NCI-H1092 treated with DMSO at 0.1 percent for 48 hours (cell line): ENCODE data around the gene FUBP3.
"Not testable (repeated sequence)": the region's sequence is repeated elsewhere in the genome, so short reads cannot be mapped to it uniquely, and the experiment has no call there.

ENCODE experiments used
- DNase-seq: peaks from one replicate; lab custom pipeline; 2025; lab: John Stamatoyannopoulos, UW

The FUBP3 gene

GRCh38 chr9:130556396-130557076 is 22.8 kb upstream of the FUBP3 start:
- no peak for DNase-seq

GRCh38 chr9:130557077-130557468 is 22.3 kb upstream of the FUBP3 start:
- DNase-seq, result no peak

- no peak for DNase-seq
Measured at GRCh38 chr9:130561056-130561455, 18.3 kb upstream of the FUBP3 start.

- DNase-seq, result not testable (repeated sequence)
Measured at GRCh38 chr9:130562525-130562924, 16.9 kb upstream of the FUBP3 start.

GRCh38 chr9:130563797-130564196 is 15.6 kb upstream of the FUBP3 start:
- no peak for DNase-seq

- no peak for DNase-seq
Measured at GRCh38 chr9:130565792-130566191, 13.6 kb upstream of the FUBP3 start.

GRCh38 chr9:130570208-130570607 is 9.2 kb upstream of the FUBP3 start:
- no peak for DNase-seq

- DNase-seq, result no peak
Measured at GRCh38 chr9:130575514-130575913, 3.9 kb upstream of the FUBP3 start.

GRCh38 chr9:130576176-130576575 is 3.2 kb upstream of the FUBP3 start:
- no peak for DNase-seq

GRCh38 chr9:130579738-130580463 is 524 bp downstream of the FUBP3 start:
- DNase-seq, result no peak

GRCh38 chr9:130581766-130582165 is 2.4 kb downstream of the FUBP3 start:
- DNase-seq, result no peak

GRCh38 chr9:130583271-130583670 is 3.9 kb downstream of the FUBP3 start:
- no peak for DNase-seq

- DNase-seq, result no peak
Measured at GRCh38 chr9:130587921-130588320, 8.5 kb downstream of the FUBP3 start.

- DNase-seq, result no peak
Measured at GRCh38 chr9:130588416-130588815, 9.0 kb downstream of the FUBP3 start.

- no peak for DNase-seq
Measured at GRCh38 chr9:130589754-130590153, 10.4 kb downstream of the FUBP3 start.

- DNase-seq, result no peak
Measured at GRCh38 chr9:130590305-130590704, 10.9 kb downstream of the FUBP3 start.

GRCh38 chr9:130593020-130593419 is 13.6 kb downstream of the FUBP3 start:
- no peak for DNase-seq

GRCh38 chr9:130597228-130597627 is 17.9 kb downstream of the FUBP3 start:
- DNase-seq, result no peak

GRCh38 chr9:130598188-130598587 is 18.8 kb downstream of the FUBP3 start:
- no peak for DNase-seq

- DNase-seq, result no peak
Measured at GRCh38 chr9:130599625-130600024, 20.2 kb downstream of the FUBP3 start.

GRCh38 chr9:130601100-130601499 is 21.7 kb downstream of the FUBP3 start:
- no peak for DNase-seq

GRCh38 chr9:130604295-130604694 is 24.9 kb downstream of the FUBP3 start:
- no peak for DNase-seq

GRCh38 chr9:130606887-130607600 is 27.7 kb downstream of the FUBP3 start:
- DNase-seq, result no peak
